ENCODE measurements around the gene RUNX2. TPM values are rescaled to one million over a fixed set of nuclear protein-coding genes. Genes with fewer than 3 reads are reported as not detected.

The RUNX2 gene
- polyA plus RNA-seq, 1 donor (not counting 4 experiments of a cell fraction or from before 2014, with no cell fraction given) = 1.4 TPM

GRCh38 chr6:45527210-45527609, 199.1 kb downstream of the RUNX2 start:
- dilution Hi-C loops (cut with MboI; ENCODE audit: extremely low pct_ligation_motif_present, low sequenced_read_pairs) = no loop called here
- H3K4me3 ChIP-seq (ENCODE audit: control insufficient read depth in 2 of 3, extremely low read depth in 1 of 3, insufficient read depth in 2 of 3, low read depth in 1 of 3, low read length in 3 of 3) = no peak overlapping the region
- DNase-seq (ENCODE audit: low read depth, low spot score) (no peak), FAIRE-seq (no peak)
- H3K4me2 ChIP-seq (ENCODE audit: control insufficient read depth, extremely low read depth, insufficient read depth, low read depth, low read length) = no peak overlapping the region
- H3K9me1 ChIP-seq (ENCODE audit: control insufficient read depth, extremely low read depth, insufficient read depth, low read length) = no peaks in the 10 kb centered on the region
- no peaks in the 10 kb centered on the region for H3K79me2 ChIP-seq (ENCODE audit: control insufficient read depth, insufficient read depth, low read length)
- no peak overlapping the region for H3K9ac ChIP-seq (ENCODE audit: control insufficient read depth, extremely low read depth, insufficient read depth, low read length)
- no peak overlapping the region for H2AFZ ChIP-seq (ENCODE audit: control insufficient read depth, low read length)
- H3K27ac ChIP-seq (ENCODE audit: control insufficient read depth, insufficient read depth, low read length) = no peak overlapping the region
- no peak for TF ChIP-seq EZH2 (IDR thresholded peaks at IDR 0.05; ENCODE audit: low read length)
- TF ChIP-seq, protein P1, sequence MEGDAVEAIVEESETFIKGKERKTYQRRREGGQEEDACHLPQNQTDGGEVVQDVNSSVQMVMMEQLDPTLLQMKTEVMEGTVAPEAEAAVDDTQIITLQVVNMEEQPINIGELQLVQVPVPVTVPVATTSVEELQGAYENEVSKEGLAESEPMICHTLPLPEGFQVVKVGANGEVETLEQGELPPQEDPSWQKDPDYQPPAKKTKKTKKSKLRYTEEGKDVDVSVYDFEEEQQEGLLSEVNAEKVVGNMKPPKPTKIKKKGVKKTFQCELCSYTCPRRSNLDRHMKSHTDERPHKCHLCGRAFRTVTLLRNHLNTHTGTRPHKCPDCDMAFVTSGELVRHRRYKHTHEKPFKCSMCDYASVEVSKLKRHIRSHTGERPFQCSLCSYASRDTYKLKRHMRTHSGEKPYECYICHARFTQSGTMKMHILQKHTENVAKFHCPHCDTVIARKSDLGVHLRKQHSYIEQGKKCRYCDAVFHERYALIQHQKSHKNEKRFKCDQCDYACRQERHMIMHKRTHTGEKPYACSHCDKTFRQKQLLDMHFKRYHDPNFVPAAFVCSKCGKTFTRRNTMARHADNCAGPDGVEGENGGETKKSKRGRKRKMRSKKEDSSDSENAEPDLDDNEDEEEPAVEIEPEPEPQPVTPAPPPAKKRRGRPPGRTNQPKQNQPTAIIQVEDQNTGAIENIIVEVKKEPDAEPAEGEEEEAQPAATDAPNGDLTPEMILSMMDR (optimal IDR thresholded peaks at IDR 0.05 in 1 of 3, IDR thresholded peaks at IDR 0.05 in 1 of 3, conservative IDR thresholded peaks at IDR 0.05 in 1 of 3; ENCODE audit: extremely low read depth in 1 of 3, insufficient read depth in 2 of 3, low read length in 3 of 3) = no peak
- no peaks in the 10 kb centered on the region for H3K27me3 ChIP-seq (ENCODE audit: control insufficient read depth, extremely low read depth, insufficient read depth, low read length)
- no peaks in the 10 kb centered on the region for H3K9me3 ChIP-seq (ENCODE audit: control insufficient read depth, low read depth, low read length)
- H4K20me1 ChIP-seq (ENCODE audit: control insufficient read depth, extremely low read depth, insufficient read depth, low read length) = no peaks in the 10 kb centered on the region
- no peaks in the 10 kb centered on the region for H3K4me1 ChIP-seq (ENCODE audit: control insufficient read depth, extremely low read depth, insufficient read depth, low read length)
- H3K36me3 ChIP-seq (ENCODE audit: control insufficient read depth in 2 of 2, extremely low read depth in 1 of 2, insufficient read depth in 2 of 2, low read length in 2 of 2) = no peaks in the 10 kb centered on the region

- Histone ChIP-seq H3K9ac (ENCODE audit: control insufficient read depth, extremely low read depth, insufficient read depth, low read length) (no peak overlapping the region), H3K4me1 (ENCODE audit: control insufficient read depth, extremely low read depth, insufficient read depth, low read length) (no peaks in the 10 kb centered on the region), H3K36me3 (ENCODE audit: control insufficient read depth in 2 of 2, extremely low read depth in 1 of 2, insufficient read depth in 2 of 2, low read length in 2 of 2) (no peaks in the 10 kb centered on the region), H3K9me1 (ENCODE audit: control insufficient read depth, extremely low read depth, insufficient read depth, low read length) (no peaks in the 10 kb centered on the region), H3K27me3 (ENCODE audit: control insufficient read depth, extremely low read depth, insufficient read depth, low read length) (no peaks in the 10 kb centered on the region), H3K4me2 (ENCODE audit: control insufficient read depth, extremely low read depth, insufficient read depth, low read depth, low read length) (no peak overlapping the region), H2AFZ (ENCODE audit: control insufficient read depth, low read length) (no peak overlapping the region), H3K27ac (ENCODE audit: control insufficient read depth, insufficient read depth, low read length) (no peak overlapping the region), H3K4me3 (ENCODE audit: control insufficient read depth in 2 of 3, extremely low read depth in 1 of 3, insufficient read depth in 2 of 3, low read depth in 1 of 3, low read length in 3 of 3) (no peak overlapping the region), H4K20me1 (ENCODE audit: control insufficient read depth, extremely low read depth, insufficient read depth, low read length) (no peaks in the 10 kb centered on the region), H3K79me2 (ENCODE audit: control insufficient read depth, insufficient read depth, low read length) (no peaks in the 10 kb centered on the region), H3K9me3 (ENCODE audit: control insufficient read depth, low read depth, low read length) (no peaks in the 10 kb centered on the region)
- dilution Hi-C loops (cut with MboI; ENCODE audit: extremely low pct_ligation_motif_present, low sequenced_read_pairs) = no loop called here
- TF ChIP-seq EZH2 (IDR thresholded peaks at IDR 0.05; ENCODE audit: low read length) = no peak
- TF ChIP-seq, protein P1 (optimal IDR thresholded peaks at IDR 0.05 in 1 of 3, IDR thresholded peaks at IDR 0.05 in 1 of 3, conservative IDR thresholded peaks at IDR 0.05 in 1 of 3; ENCODE audit: extremely low read depth in 1 of 3, insufficient read depth in 2 of 3, low read length in 3 of 3) = no peak
- FAIRE-seq (no peak), DNase-seq (ENCODE audit: low read depth, low spot score) (no peak)
Measured at GRCh38 chr6:45531999-45532595, 204.0 kb downstream of the RUNX2 start.
